Right atrium auricular region (tissue), 2 donors: ENCODE data around the gene CHRNG. TPM values are rescaled to one million over a fixed set of nuclear protein-coding genes. Genes with fewer than 3 reads are reported as not detected.

Experiments used
- DNase-seq: peaks from one replicate; pipeline ENCODE4 v3.0.0-alpha.2; 2019; ENCODE audit warnings: low spot score
- H3K27ac ChIP-seq, 2 donors: fragments of 200-600 bp; sonication (generic); 1 replicate in 1 of 2; 2 replicates in 1 of 2; pipeline ENCODE4 v1.5.1; 2016 to 2019
- H3K27me3 ChIP-seq, 2 donors: fragments of 200-600 bp; sonication (generic); one replicate each; pipeline versions ENCODE4 v1.5.1 to v1.6.0; 2017 to 2019
- H3K36me3 ChIP-seq: fragments of 200-600 bp; sonication (generic); one replicate; pipeline ENCODE4 v1.5.1; 2016
- H3K4me1 ChIP-seq, 2 donors: fragments of 200-600 bp; sonication (generic); one replicate each; pipeline versions ENCODE4 v1.5.1 to v1.6.0; 2017 to 2019
- H3K4me3 ChIP-seq, 2 donors: fragments of 200-600 bp; sonication (generic); 1 replicate in 1 of 2; 2 replicates in 1 of 2; pipeline ENCODE4 v1.5.1; 2017 to 2019; ENCODE audit warnings: mild to moderate bottlenecking in 1 of 2, moderate library complexity in 1 of 2
- H3K9me3 ChIP-seq, 2 donors: fragments of 200-600 bp; sonication (generic); one replicate each; pipeline ENCODE4 v1.5.1; 2019
- CTCF ChIP-seq, 2 donors: fragments of 200-600 bp; sonication (generic); IDR thresholded peaks; one replicate each; pipeline ENCODE4 v1.5.1; 2019; ENCODE audit warnings: antibody characterized with exemption in 2 of 2
- total RNA-seq, 2 donors: library from RNA; depleted of rRNA; stranded (reverse); fragments of >200 nt; gene quantifications; one replicate each; pipeline ENCODE4 v1.1.0, GENCODE V29; 2016

Gene CHRNG
- total RNA-seq, 2 donors from 2014 or later = not detected

DNA sequence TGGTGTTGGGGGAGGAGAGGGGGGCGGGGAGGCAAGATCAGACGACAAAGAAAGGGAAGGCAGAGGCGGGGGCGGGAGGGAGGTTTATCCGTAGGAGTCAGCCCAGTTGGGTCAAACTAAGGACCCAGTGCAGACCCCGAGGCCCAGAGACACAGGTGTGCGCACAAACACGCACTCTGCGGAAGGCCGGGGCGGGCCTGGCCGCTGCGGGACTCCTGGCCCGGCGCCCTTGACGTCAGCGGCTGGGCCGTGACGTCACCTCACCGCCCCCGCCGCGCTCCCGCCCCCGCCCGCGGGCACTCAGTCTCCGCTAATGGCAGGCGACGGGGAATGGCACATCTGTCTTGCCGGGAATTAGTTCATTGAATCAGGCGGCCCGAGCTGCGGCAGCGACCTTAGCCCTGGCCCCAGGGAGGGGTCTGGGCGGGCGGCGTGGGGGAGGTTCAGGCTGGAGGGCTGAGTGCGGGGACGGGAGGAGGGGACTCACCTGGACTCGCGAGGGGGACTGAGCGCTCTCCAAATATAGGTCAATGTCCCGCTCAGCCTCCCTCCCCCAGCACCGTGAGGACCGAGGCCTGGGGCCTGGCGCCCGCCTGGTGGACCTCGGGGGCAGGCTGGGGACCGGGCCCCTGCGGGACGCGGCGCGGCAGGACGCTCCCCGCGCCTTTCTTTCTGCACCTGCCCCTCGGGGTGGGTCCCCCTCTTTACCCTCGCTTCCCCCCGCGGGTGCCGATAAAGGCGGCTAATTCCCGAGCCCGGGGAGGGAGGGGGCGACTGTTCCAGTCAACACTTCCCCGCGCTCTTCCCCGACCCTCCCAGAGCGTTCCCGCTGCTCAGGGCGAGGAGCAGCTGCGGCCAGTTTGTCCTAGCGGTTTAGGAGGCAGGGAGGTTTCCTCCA lies 36.3 kb upstream of the CHRNG start:
- Histone ChIP-seq H3K27me3 (no peaks in the 10 kb centered on the region), H3K4me1 (peaks cover 0 to 23% of the 10 kb centered on the region in 2 donors), H3K27ac (peak overlapping the region; percentile 35 to 53), H3K4me3 (peak overlapping the region; percentile 53 to 59), H3K9me3 (no peaks in the 10 kb centered on the region), H3K36me3 (no peaks in the 10 kb centered on the region)
- no peak for TF ChIP-seq CTCF (IDR thresholded peaks at IDR 0.05)
- DNase-seq = no peak

DNA sequence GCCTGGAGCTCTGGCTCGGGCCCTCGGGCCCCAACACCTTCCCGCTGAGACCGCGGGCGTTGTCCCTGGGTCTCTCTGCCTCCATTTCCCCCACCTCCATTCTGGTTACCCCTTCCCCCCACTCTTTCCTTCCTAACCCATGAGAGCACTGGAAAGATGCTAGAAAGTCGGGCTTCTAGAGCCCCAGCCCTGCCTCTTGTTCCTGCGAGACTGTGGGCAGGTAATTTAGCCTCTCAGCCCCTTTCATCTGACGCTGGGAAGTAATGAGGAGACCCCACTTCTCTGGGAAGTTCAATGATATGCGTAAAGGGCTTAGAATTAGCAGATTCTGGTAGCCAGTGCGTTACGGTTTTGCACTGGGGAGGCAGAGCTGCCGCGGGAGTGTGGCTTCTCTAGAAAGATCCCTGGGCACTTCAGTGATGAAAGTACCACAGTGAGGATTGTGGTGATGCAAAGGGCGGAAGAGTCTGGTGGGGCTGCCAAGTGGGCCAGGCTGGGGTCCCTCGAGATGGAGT lies 35.6 kb upstream of the CHRNG start:
- peaks cover 0 to 23% of the 10 kb centered on the region in 2 donors for H3K4me1 ChIP-seq
- H3K36me3 ChIP-seq = no peaks in the 10 kb centered on the region
- peak overlapping the region; percentile 53 to 59 for H3K4me3 ChIP-seq
- TF ChIP-seq CTCF (IDR thresholded peaks at IDR 0.05) = no peak
- H3K27me3 ChIP-seq = no peaks in the 10 kb centered on the region
- no peak for DNase-seq
- H3K27ac ChIP-seq = no peak overlapping the region
- H3K9me3 ChIP-seq = no peaks in the 10 kb centered on the region

DNA sequence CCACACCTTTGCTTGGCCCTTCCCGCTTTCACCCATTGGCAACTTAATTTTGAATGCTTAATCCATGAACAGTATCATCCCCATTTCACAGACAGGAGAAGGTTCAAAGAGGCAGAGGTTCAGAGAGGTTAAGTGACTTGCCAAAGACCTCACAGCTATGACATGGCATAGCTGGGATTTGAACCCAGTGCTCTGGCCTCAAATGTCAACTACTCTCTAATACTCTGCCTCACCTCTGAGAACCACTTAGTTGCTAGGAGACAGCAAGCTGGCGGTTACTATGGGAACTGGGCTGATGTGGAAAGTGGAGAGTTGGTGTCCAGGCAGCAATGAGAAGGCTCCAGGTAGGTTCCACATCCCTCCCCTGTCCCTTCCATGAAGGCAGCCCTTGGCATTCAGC lies 35.1 kb upstream of the CHRNG start:
- Histone ChIP-seq H3K4me1 (peaks cover 0 to 23% of the 10 kb centered on the region in 2 donors), H3K27me3 (no peaks in the 10 kb centered on the region), H3K27ac (no peak overlapping the region), H3K36me3 (no peaks in the 10 kb centered on the region), H3K4me3 (no peak overlapping the region), H3K9me3 (no peaks in the 10 kb centered on the region)
- no peak for TF ChIP-seq CTCF (IDR thresholded peaks at IDR 0.05)
- DNase-seq = no peak

GRCh38 chr2:232505856-232506255 lies 33.6 kb upstream of the CHRNG start:
- no peaks in the 10 kb centered on the region for H3K27me3 ChIP-seq
- no peak overlapping the region for H3K27ac ChIP-seq
- peaks cover 0 to 23% of the 10 kb centered on the region in 2 donors for H3K4me1 ChIP-seq
- no peak for TF ChIP-seq CTCF (IDR thresholded peaks at IDR 0.05)
- no peak overlapping the region for H3K4me3 ChIP-seq
- no peak for DNase-seq
- H3K36me3 ChIP-seq = no peaks in the 10 kb centered on the region
- no peaks in the 10 kb centered on the region for H3K9me3 ChIP-seq

DNA sequence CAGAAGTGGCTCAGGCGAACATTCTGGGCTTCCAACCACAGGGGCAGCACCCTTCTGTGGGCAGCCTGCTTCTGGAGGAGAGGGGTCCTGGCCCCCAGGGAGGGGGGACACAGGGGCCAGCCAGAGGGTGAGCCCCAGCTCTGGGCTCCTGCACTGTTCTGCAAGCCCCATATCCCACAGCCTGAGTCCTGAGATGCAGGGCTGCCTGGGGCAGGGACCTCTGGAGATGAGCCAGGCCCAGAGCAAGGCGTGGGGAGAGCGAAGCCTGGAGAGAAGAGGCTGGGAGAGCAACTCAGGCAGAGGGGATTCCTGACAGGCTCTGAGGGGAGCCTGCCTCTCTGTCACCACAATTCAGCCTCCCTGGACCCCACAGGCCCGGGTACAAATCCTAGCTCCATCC lies 32.8 kb upstream of the CHRNG start:
- H3K4me3 ChIP-seq = no peak overlapping the region
- DNase-seq = no peak
- no peaks in the 10 kb centered on the region for H3K9me3 ChIP-seq
- no peak overlapping the region for H3K27ac ChIP-seq
- TF ChIP-seq CTCF (IDR thresholded peaks at IDR 0.05) = no peak
- H3K4me1 ChIP-seq = peaks cover 0 to 20% of the 10 kb centered on the region in 2 donors
- no peaks in the 10 kb centered on the region for H3K27me3 ChIP-seq
- H3K36me3 ChIP-seq = no peaks in the 10 kb centered on the region
